Stomach (tissue), 9 donors: Measurements from ENCODE around the gene PICK1. TPM values are rescaled to one million over a fixed set of nuclear protein-coding genes. Genes with fewer than 3 reads are reported as not detected.

Source experiments
- DNase-seq, 2 donors: peaks; one replicate each; pipeline versions ENCODE4 v3.0.0 to v3.0.0-alpha.2; 2013 to 2019
- H3K27ac ChIP-seq, 5 donors: fragments of 200-600 bp in 4 of 5; sonication (generic) in 4 of 5; one replicate each; pipeline ENCODE4 v1.5.1; 2013 to 2019; ENCODE audit warnings: mild to moderate bottlenecking in 1 of 5, moderate library complexity in 1 of 5
- H3K27me3 ChIP-seq, 3 donors: fragments of 200-600 bp; sonication (generic); one replicate each; pipeline ENCODE4 v1.5.1; 2017 to 2019; ENCODE audit warnings: mixed run types in 1 of 3
- H3K36me3 ChIP-seq, 4 donors: fragments of 200-600 bp; sonication (generic); 1 replicate in 3 of 4; 2 replicates in 1 of 4; pipeline ENCODE4 v1.5.1; 2016 to 2019
- H3K4me1 ChIP-seq, 4 donors: fragments of 200-600 bp; sonication (generic); one replicate each; pipeline ENCODE4 v1.5.1; 2016 to 2019
- H3K4me3 ChIP-seq, 4 donors: fragments of 200-600 bp; sonication (generic) in 3 of 4; one replicate each; pipeline ENCODE4 v1.5.1; 2016 to 2019; ENCODE audit warnings: mild to moderate bottlenecking in 1 of 4
- H3K9me3 ChIP-seq, 4 donors: fragments of 200-600 bp; sonication (generic); one replicate each; pipeline ENCODE4 v1.5.1; 2016 to 2019
- EP300 ChIP-seq: sonication (generic); formaldehyde crosslinking; IDR thresholded peaks from one replicate; pipeline ENCODE4 v1.6.1; 2017; ENCODE audit warnings: antibody characterized with exemption
- POLR2A ChIP-seq, 4 donors: fragments of 450-650 bp; IDR thresholded peaks; one replicate each; pipeline ENCODE4 v1.6.1; 2016; ENCODE audit warnings: antibody characterized with exemption in 4 of 4, control low read depth in 2 of 4, mild to moderate bottlenecking in 1 of 4, moderate library complexity in 1 of 4
- POLR2AphosphoS5 ChIP-seq, 3 donors: sonication (generic); formaldehyde crosslinking; IDR thresholded peaks; one replicate each; pipeline ENCODE4 v1.6.1; 2016; ENCODE audit warnings: antibody characterized with exemption in 3 of 3
- WGBS, 5 donors: extraction: QIAGEN DNeasy Blood & Tissue Kit in 3 of 5; methylation state at CpG; one replicate each; pipeline versions ENCODE4 v1.1.5 to v1.1.7; 2013 to 2018; 5-methylcytosine and 5-hydroxymethylcytosine counted together
- intact Hi-C: fragments of 100-400 bp; cut with DNase I; formaldehyde crosslinking; loops from one replicate; pipeline ENCODE4 v1.15.1; 2023; ENCODE audit warnings: low total_unique reads
- polyA plus RNA-seq, 3 donors: library from polyadenylated mRNA; stranded (reverse); fragments of 200-250 nt; gene quantifications; one replicate each; pipeline ENCODE4 v1.2.3, GENCODE V29; 2013
- total RNA-seq, 5 donors: library from RNA; depleted of rRNA; stranded (reverse); fragments of >200 nt; gene quantifications; one replicate each; pipeline versions ENCODE4 v1.1.0 to v1.2.3, GENCODE V29; 2014 to 2016
- TF ChIP-seq, protein P1 (sequence below), 7 experiments: fragments of 450-650 bp in 4 of 7; fragments of 200-600 bp in 3 of 7; sonication (generic) in 3 of 7; IDR thresholded peaks; one replicate each; pipeline ENCODE4 v1.5.1; 2016 to 2019; ENCODE audit warnings: antibody characterized with exemption in 7 of 7, control low read depth in 2 of 7, mild to moderate bottlenecking in 1 of 7
- donor health status: healthy with polysubstance abuse.
- donor health status: Bipolar disorder and iron deficiency.
- donor health status: healthy.

The PICK1 gene
- total and polyA plus RNA-seq, 8 donors, result 20.7 to 44.3 (median 27.0) TPM

DNA sequence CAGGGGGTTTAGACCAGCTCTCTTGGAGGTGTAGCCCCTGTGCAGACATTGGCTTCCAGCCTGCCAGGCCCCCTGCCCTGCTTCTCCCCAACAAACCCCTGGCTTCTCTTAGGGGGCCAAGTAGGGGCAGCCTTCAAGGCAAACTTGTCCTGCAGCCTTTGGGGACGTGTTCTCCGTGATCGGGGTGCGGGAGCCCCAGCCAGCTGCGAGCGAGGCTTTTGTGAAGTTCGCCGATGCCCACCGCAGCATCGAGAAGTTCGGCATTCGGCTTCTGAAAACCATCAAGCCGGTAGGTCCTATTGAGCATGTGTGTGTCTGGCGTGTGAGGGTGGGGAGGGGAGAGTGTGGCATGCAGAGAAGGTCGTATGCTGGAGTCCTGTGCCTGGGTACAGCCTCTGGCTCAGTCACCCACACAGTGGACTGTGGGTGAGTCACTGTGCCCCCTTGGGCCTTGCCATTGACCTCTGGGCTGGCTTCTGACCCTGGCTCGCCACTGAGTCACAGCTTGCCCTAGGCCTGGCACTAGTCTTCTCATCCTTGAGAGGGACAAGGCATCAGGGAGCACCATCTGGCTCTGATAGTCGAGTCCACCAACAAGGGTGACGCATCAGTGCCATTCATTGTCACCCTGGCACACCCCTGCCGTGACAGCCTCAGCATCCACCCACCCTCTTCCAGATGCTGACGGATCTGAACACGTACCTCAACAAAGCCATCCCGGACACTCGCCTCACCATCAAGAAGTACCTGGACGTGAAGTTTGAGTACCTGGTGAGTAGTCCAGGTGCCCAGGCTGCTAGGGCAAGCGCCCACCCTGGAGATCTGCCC is 15.3 kb downstream of the PICK1 start:
- TF ChIP-seq, protein P1, sequence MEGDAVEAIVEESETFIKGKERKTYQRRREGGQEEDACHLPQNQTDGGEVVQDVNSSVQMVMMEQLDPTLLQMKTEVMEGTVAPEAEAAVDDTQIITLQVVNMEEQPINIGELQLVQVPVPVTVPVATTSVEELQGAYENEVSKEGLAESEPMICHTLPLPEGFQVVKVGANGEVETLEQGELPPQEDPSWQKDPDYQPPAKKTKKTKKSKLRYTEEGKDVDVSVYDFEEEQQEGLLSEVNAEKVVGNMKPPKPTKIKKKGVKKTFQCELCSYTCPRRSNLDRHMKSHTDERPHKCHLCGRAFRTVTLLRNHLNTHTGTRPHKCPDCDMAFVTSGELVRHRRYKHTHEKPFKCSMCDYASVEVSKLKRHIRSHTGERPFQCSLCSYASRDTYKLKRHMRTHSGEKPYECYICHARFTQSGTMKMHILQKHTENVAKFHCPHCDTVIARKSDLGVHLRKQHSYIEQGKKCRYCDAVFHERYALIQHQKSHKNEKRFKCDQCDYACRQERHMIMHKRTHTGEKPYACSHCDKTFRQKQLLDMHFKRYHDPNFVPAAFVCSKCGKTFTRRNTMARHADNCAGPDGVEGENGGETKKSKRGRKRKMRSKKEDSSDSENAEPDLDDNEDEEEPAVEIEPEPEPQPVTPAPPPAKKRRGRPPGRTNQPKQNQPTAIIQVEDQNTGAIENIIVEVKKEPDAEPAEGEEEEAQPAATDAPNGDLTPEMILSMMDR (IDR thresholded peaks at IDR 0.05), result no peak
- TF ChIP-seq POLR2A (IDR thresholded peaks at IDR 0.05) (no peak), POLR2AphosphoS5 (IDR thresholded peaks at IDR 0.05) (no peak), EP300 (no peak)
- peak in 1 of 2 donors; percentile 3 for DNase-seq
- WGBS, 5 donors, result 93 to 95% (median 94%) methylated on average over 20 to 25 of the region's 25 CpGs

DNA sequence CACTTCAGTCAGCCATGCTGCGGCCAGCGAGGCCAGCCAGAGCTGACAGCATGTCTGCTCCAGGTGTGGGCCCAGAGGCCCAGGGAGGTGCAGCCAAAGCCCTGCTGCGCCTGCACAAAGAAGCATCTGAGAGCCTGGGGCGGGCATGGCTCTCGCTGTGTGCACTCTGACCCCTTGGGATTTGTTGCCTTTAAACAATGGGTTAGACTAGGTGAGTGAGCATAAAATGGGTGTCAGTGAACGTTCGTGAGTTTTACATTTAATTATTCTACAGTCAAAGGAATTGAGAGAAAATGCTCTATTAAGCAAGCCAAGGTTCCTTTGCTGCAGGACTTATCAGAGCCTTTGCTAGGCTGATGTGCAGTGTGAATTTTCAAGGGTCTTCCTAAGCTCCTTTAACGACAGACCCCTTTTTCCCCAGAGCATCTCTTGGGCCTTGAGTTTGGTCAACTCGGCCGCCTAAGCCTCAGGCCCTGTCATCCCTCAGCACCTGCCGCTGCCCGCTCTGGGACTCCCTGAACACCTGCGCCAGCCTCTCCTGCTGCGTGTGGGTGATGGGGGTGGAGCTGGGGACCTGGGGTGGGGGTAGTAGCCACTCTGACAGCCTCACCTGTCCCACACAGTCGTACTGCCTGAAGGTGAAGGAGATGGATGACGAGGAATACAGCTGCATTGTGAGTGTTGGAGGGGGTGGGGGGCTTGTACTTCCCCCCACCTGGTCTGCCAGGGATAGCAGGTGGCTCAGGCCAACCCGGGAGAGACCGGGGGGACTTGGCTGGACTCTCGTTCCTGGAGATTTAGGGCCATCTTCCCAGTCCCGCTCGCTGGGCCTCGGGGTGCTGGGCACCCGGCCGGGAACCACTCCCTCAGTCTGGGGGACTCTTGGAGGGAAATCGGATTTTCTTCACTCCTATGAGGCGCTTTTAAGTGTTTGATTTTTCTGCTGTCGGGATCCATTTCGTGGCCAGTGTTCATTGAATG is 16.2 kb downstream of the PICK1 start:
- H3K4me1 ChIP-seq, result peaks cover 0 to 17% (median 7%) of the 10 kb centered on the region in 4 donors
- intact Hi-C loops, result no loop called here
- no peaks in the 10 kb centered on the region for H3K9me3 ChIP-seq
- H3K36me3 ChIP-seq, result peaks cover 19 to 81% (median 79%) of the 10 kb centered on the region in 4 donors
- H3K27ac ChIP-seq, result no peak overlapping the region
- no peaks in the 10 kb centered on the region for H3K27me3 ChIP-seq
- TF ChIP-seq POLR2AphosphoS5 (IDR thresholded peaks at IDR 0.05), result no peak
- TF ChIP-seq POLR2A (IDR thresholded peaks at IDR 0.05), result no peak
- no peak for TF ChIP-seq EP300
- TF ChIP-seq, protein P1 (IDR thresholded peaks at IDR 0.05), result no peak
- H3K4me3 ChIP-seq, result no peak overlapping the region
- WGBS, 5 donors, result 91 to 96% (median 94%) methylated on average over 24 to 28 of the region's 28 CpGs
- peak in 1 of 2 donors; percentile 1 for DNase-seq

More for the DNA sequence above, 15.3 kb downstream of the PICK1 start:
- peaks cover 0 to 21% (median 7%) of the 10 kb centered on the region in 4 donors for H3K4me1 ChIP-seq
- no peak overlapping the region for H3K27ac ChIP-seq
- no peaks in the 10 kb centered on the region for H3K9me3 ChIP-seq
- H3K4me3 ChIP-seq, result no peak overlapping the region
- H3K27me3 ChIP-seq, result no peaks in the 10 kb centered on the region
- intact Hi-C loops, result no loop called here
- peaks cover 19 to 90% (median 88%) of the 10 kb centered on the region in 4 donors for H3K36me3 ChIP-seq

DNA sequence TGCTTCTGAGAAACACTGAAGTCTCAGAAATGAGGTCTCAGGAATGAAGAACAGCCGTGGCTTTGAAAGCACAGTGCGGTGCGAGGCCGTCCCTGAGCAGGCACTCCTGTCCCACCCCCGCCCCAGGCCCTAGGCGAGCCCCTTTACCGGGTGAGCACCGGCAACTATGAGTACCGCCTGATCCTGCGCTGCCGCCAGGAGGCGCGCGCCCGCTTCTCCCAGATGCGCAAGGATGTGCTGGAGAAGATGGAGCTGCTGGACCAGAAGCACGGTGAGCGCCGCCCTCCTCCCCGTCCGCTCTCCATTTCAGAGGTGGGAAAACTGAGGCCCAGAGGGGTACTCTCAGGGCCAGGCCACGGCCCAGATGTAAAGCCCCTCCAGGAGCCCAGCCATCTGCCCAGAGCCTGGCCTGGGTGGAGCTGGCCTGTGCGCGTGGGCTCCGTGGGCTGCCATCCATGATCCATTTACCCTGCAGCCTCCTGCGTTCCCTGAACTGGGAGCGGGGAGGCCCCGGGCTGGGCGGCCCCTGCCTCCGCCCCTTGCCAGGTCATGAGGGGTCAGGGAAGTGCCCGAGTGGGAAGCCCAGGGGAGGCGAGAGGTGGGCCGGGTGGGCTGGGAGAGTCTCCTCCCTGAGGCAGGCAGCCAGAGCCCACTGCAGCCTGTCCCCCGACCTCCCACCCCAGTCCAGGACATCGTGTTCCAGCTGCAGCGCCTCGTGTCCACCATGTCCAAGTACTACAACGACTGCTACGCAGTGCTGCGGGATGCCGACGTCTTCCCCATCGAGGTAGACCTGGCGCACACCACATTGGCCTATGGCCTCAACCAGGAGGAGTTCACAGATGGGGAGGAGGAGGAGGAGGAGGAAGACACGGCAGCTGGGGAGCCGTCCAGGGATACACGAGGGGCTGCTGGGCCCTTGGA is 17.2 kb downstream of the PICK1 start:
- WGBS, 5 donors, result 80 to 93% (median 88%) methylated on average over 21 to 47 of the region's 47 CpGs
- Histone ChIP-seq H3K4me3 (no peak overlapping the region), H3K9me3 (no peaks in the 10 kb centered on the region), H3K27ac (no peak overlapping the region), H3K4me1 (peaks cover 0 to 8% (median 3%) of the 10 kb centered on the region in 4 donors), H3K27me3 (no peaks in the 10 kb centered on the region), H3K36me3 (peaks cover 19 to 71% (median 69%) of the 10 kb centered on the region in 4 donors)
- TF ChIP-seq, protein P1 (IDR thresholded peaks at IDR 0.05), result no peak
- TF ChIP-seq EP300, result no peak
- TF ChIP-seq POLR2A (IDR thresholded peaks at IDR 0.05), result no peak
- TF ChIP-seq POLR2AphosphoS5 (IDR thresholded peaks at IDR 0.05), result no peak
- intact Hi-C loops, result no loop called here
- DNase-seq, result peak in 1 of 2 donors; percentile 72
